ENCODE data around the gene HCFC1R1. TPM values are rescaled to one million over a fixed set of nuclear protein-coding genes. Genes with fewer than 3 reads are reported as not detected.

The HCFC1R1 gene
- polyA plus RNA-seq, 1 donor from 2014 or later, result 26.2 TPM

- Mint-ChIP-seq H3K36me3 (no peaks in the 10 kb centered on the region), H3K9me3 (no peaks in the 10 kb centered on the region), H3K27me3 (peaks cover 3% of the 10 kb centered on the region), H3K4me3 (peak overlapping the region in 1 of 4 donors; percentile 50), H3K27ac (no peak overlapping the region), H3K4me1 (peaks cover 0 to 12% (median 2%) of the 10 kb centered on the region in 3 donors)
Measured at GRCh38 chr16:2977440-2977839, 46.3 kb downstream of the HCFC1R1 start.

GRCh38 chr16:2976673-2977072 lies 47.1 kb downstream of the HCFC1R1 start:
- Mint-ChIP-seq H3K4me3 (peak overlapping the region in 1 of 4 donors; percentile 50), H3K9me3 (no peaks in the 10 kb centered on the region), H3K36me3 (no peaks in the 10 kb centered on the region), H3K4me1 (peaks cover 0 to 9% (median under 1%) of the 10 kb centered on the region in 3 donors), H3K27ac (no peak overlapping the region), H3K27me3 (peaks cover 7% of the 10 kb centered on the region)

GRCh38 chr16:2976201-2976600 lies 47.5 kb downstream of the HCFC1R1 start:
- Mint-ChIP-seq H3K36me3 (no peaks in the 10 kb centered on the region), H3K9me3 (no peaks in the 10 kb centered on the region), H3K27ac (no peak overlapping the region), H3K4me1 (peaks cover 0 to 7% (median 0%) of the 10 kb centered on the region in 3 donors), H3K27me3 (peaks cover 7% of the 10 kb centered on the region), H3K4me3 (no peak overlapping the region)

GRCh38 chr16:2975161-2975795 lies 48.5 kb downstream of the HCFC1R1 start:
- Mint-ChIP-seq H3K36me3 (peaks cover 4% of the 10 kb centered on the region), H3K27ac (no peak overlapping the region), H3K4me3 (no peak overlapping the region), H3K27me3 (peaks cover 7% of the 10 kb centered on the region), H3K4me1 (peaks cover 0 to 5% (median 0%) of the 10 kb centered on the region in 3 donors), H3K9me3 (no peaks in the 10 kb centered on the region)

DNA sequence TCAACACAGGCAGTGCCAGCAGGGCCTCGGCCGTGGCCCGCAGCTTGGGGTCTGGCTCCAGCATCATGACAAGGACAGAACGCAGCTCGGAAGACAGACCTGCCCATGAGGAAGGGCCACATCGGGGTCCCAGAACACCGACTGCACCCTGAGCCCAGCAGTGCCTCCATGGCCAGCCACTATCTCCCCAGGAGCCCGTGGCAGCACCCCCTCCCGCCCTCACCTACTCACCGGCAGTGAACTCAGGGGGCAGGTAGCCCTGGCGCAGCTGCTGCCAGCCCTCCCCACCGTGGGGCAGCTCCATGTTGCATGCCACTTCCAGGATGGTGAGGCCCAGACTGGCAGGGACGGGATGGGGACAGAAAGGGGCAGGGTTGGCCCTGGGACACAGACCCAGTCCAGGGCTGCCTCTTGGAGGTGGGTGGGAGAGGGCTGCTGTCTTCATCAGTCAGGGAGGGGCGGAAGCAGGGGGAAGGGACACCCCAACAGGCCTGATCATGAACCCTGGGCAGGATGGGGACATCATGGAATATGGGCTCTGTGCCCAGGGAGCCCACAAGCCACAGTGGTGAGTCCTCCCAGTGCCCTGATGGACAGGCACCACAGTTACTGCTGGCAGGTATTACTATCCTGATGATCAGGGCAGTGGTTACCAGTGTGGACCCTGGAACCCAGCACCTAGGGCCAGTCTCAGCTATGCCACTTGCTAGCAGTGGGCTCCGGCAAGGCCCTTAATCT lies 49.3 kb downstream of the HCFC1R1 start:
- no peak overlapping the region for H3K4me3 Mint-ChIP-seq
- peaks cover 0 to 3% (median 0%) of the 10 kb centered on the region in 3 donors for H3K4me1 Mint-ChIP-seq
- no peak overlapping the region for H3K27ac Mint-ChIP-seq
- H3K27me3 Mint-ChIP-seq, result peaks cover 7% of the 10 kb centered on the region
- H3K9me3 Mint-ChIP-seq, result no peaks in the 10 kb centered on the region
- peaks cover 4% of the 10 kb centered on the region for H3K36me3 Mint-ChIP-seq

GRCh38 chr16:2973605-2974318 lies 50.0 kb downstream of the HCFC1R1 start:
- Mint-ChIP-seq H3K27me3 (peaks cover 7% of the 10 kb centered on the region), H3K4me3 (peak overlapping the region in 1 of 4 donors; percentile 73), H3K27ac (no peak overlapping the region), H3K36me3 (peaks cover 4% of the 10 kb centered on the region), H3K4me1 (peaks cover under 1 to 3% (median 2%) of the 10 kb centered on the region in 3 donors), H3K9me3 (no peaks in the 10 kb centered on the region)

- Mint-ChIP-seq H3K27me3 (peaks cover 13% of the 10 kb centered on the region), H3K9me3 (peaks cover 0 to 2% (median 0%) of the 10 kb centered on the region in 3 donors), H3K4me1 (peaks cover 5 to 9% (median 7%) of the 10 kb centered on the region in 3 donors), H3K27ac (no peak overlapping the region), H3K36me3 (peaks cover 4% of the 10 kb centered on the region), H3K4me3 (peak overlapping the region in 1 of 4 donors; percentile 73)
Measured at GRCh38 chr16:2973093-2973492, 50.6 kb downstream of the HCFC1R1 start.

Other genes with a start within 250 kb of the HCFC1R1 start
- gene ELOB, start 246.7 kb downstream of the HCFC1R1 start, polyA plus RNA-seq, result 262 TPM
- gene PRSS33, start 236.4 kb downstream of the HCFC1R1 start, polyA plus RNA-seq, result not detected
- gene PRSS41, start 225.5 kb downstream of the HCFC1R1 start, polyA plus RNA-seq, result not detected
- gene PRSS21, start 206.7 kb downstream of the HCFC1R1 start, polyA plus RNA-seq, result 10.4 TPM
- gene ZG16B, start 193.6 kb downstream of the HCFC1R1 start, polyA plus RNA-seq, result not detected
- not detected for gene PRSS22, start 165.8 kb downstream of the HCFC1R1 start, polyA plus RNA-seq
- gene FLYWCH2, start 140.7 kb downstream of the HCFC1R1 start, polyA plus RNA-seq, result 20.8 TPM
- 14.8 TPM for gene FLYWCH1, start 112.0 kb downstream of the HCFC1R1 start, polyA plus RNA-seq
- gene KREMEN2, start 59.7 kb downstream of the HCFC1R1 start, polyA plus RNA-seq, result 1.5 TPM
- 1.9 TPM for gene PAQR4, start 54.6 kb downstream of the HCFC1R1 start, polyA plus RNA-seq
- 1.4 TPM for gene PKMYT1, start 43.5 kb downstream of the HCFC1R1 start, polyA plus RNA-seq
- not detected for gene CLDN9, start 11.0 kb downstream of the HCFC1R1 start, polyA plus RNA-seq
- not detected for gene CLDN6, start 5.8 kb downstream of the HCFC1R1 start, polyA plus RNA-seq
- gene TNFRSF12A, start 3.6 kb downstream of the HCFC1R1 start, polyA plus RNA-seq, result 0.31 TPM
- 48.2 TPM for gene THOC6, start 93 bp upstream of the HCFC1R1 start, polyA plus RNA-seq
- not detected for gene BICDL2, start 13.0 kb upstream of the HCFC1R1 start, polyA plus RNA-seq
- gene MMP25, start 22.6 kb upstream of the HCFC1R1 start, polyA plus RNA-seq, result 0.40 TPM
- gene IL32, start 41.7 kb upstream of the HCFC1R1 start, polyA plus RNA-seq, result 59.8 TPM
- not detected for gene ZSCAN10, start 75.4 kb upstream of the HCFC1R1 start, polyA plus RNA-seq
- gene ZNF205, start 88.6 kb upstream of the HCFC1R1 start, polyA plus RNA-seq, result not detected
- 1.9 TPM for gene ZNF213, start 111.1 kb upstream of the HCFC1R1 start, polyA plus RNA-seq
- gene OR1F1, start 164.3 kb upstream of the HCFC1R1 start, polyA plus RNA-seq, result not detected
- 8.3 TPM for gene ZNF200, start 211.2 kb upstream of the HCFC1R1 start, polyA plus RNA-seq
- not detected for gene MEFV, start 232.7 kb upstream of the HCFC1R1 start, polyA plus RNA-seq